Measurements from ENCODE around the gene ZNF438.

- TF ChIP-seq CREB5 (CRISPR knock-in tag; IDR thresholded peaks at IDR 0.05; ENCODE audit: low read depth) (no peak), ZFP3 (CRISPR knock-in tag; IDR thresholded peaks at IDR 0.05) (no peak), ESRRG (CRISPR knock-in tag; IDR thresholded peaks at IDR 0.05) (no peak), TOX (CRISPR knock-in tag; IDR thresholded peaks at IDR 0.05; ENCODE audit: borderline replicate concordance) (no peak), BACH2 (CRISPR knock-in tag; IDR thresholded peaks at IDR 0.05; ENCODE audit: borderline replicate concordance) (no peak), ARNTL (CRISPR knock-in tag; IDR thresholded peaks at IDR 0.05; ENCODE audit: borderline replicate concordance, low read depth) (no peak), RARB (CRISPR knock-in tag; IDR thresholded peaks at IDR 0.05) (no peak), ZNF8 (CRISPR knock-in tag; IDR thresholded peaks at IDR 0.05) (no peak), POU6F1 (CRISPR knock-in tag; IDR thresholded peaks at IDR 0.05; ENCODE audit: borderline replicate concordance, low read depth) (no peak), PATZ1 (CRISPR knock-in tag; IDR thresholded peaks at IDR 0.05; ENCODE audit: borderline replicate concordance) (no peak), ZFP30 (CRISPR knock-in tag; IDR thresholded peaks at IDR 0.05) (no peak), PPARA (CRISPR knock-in tag; IDR thresholded peaks at IDR 0.05; ENCODE audit: borderline replicate concordance) (no peak), ISL1 (CRISPR knock-in tag; IDR thresholded peaks at IDR 0.05) (no peak), TCF4 (CRISPR knock-in tag; IDR thresholded peaks at IDR 0.05; ENCODE audit: borderline replicate concordance) (no peak)
Measured at GRCh38 chr10:30967650-30968410, 63.8 kb downstream of the ZNF438 start.

Measured in SK-N-SH treated with all-trans-retinoic acid at 6 μM for 48 hours (cell line).